Pancreas (tissue), 10 donors: ENCODE results near the gene CFAP299. TPM values are rescaled to one million over a fixed set of nuclear protein-coding genes. Genes with fewer than 3 reads are reported as not detected.

Source experiments
- ATAC-seq, 4 donors: fragments of 200-7000 bp; cut with Tn5 transposase; one replicate each; pipeline versions ENCODE4 v1.8.0 to v1.9.1; 2020; ENCODE audit warnings: mild to moderate bottlenecking in 4 of 4, moderate library complexity in 4 of 4
- DNase-seq, 6 donors: peaks; one replicate each; pipeline ENCODE4 v3.0.0-alpha.2; 2020
- FAIRE-seq: peaks from 2 replicates; lab custom pipeline; 2012; peaks lifted over from hg19 to GRCh38; lab: Jason Lieb, UNC
- H3K27ac ChIP-seq, 4 donors: fragments of 200-600 bp; sonication (generic); 1 replicate in 3 of 4; 2 replicates in 1 of 4; pipeline versions ENCODE4 v1.5.0 to v1.8.0; 2020
- H3K27me3 ChIP-seq, 4 donors: fragments of 200-600 bp; one replicate each; pipeline ENCODE4 v1.8.0; 2021
- H3K36me3 ChIP-seq, 3 donors: fragments of 200-600 bp; sonication (generic) in 1 of 3; one replicate each; pipeline versions ENCODE4 v1.5.0 to v1.8.0; 2020 to 2021
- H3K4me1 ChIP-seq, 3 donors: fragments of 200-600 bp; one replicate each; pipeline ENCODE4 v1.8.0; 2021
- H3K4me3 ChIP-seq, 4 donors: fragments of 200-600 bp; sonication (generic) in 2 of 4; one replicate each; pipeline versions ENCODE4 v1.5.0 to v1.8.0; 2020 to 2021
- H3K9me3 ChIP-seq, 4 donors: fragments of 200-600 bp; one replicate each; pipeline ENCODE4 v1.8.0; 2021
- WGBS, 2 donors: extraction: QIAGEN DNeasy Blood & Tissue Kit; methylation state at CpG; one replicate each; pipeline ENCODE4 v1.1.7; 2013; 5-methylcytosine and 5-hydroxymethylcytosine counted together
- intact Hi-C, 3 donors: fragments of 100-400 bp; cut with DNase I; formaldehyde crosslinking; loops; one replicate each; pipeline versions ENCODE4 v1.11.1 to v1.14.2; 2022
- polyA plus RNA-seq, 2 donors: library from polyadenylated mRNA; stranded (reverse); fragments of 200-250 nt; gene quantifications; one replicate each; pipeline ENCODE4 v1.2.3, GENCODE V29; 2013
- total RNA-seq, 6 donors: library from RNA; stranded (reverse); fragmentation: NEBNext Ultra II Directional in 4 of 6; extraction: Animal tissue kit (Norgen Biotek cat#: 25700) in 4 of 6; gene quantifications; one replicate each; pipeline versions ENCODE4 v1.2.1 to v1.2.4, GENCODE V29; 2021 to 2023
- TF ChIP-seq, protein P1 (sequence below), 4 donors: fragments of 200-600 bp; sonication (generic) in 3 of 4; IDR thresholded peaks; one replicate each; pipeline versions ENCODE4 v1.5.0 to v1.8.0; 2021; ENCODE audit warnings: antibody characterized with exemption in 4 of 4
- donor health status: healthy with polysubstance abuse.
- donor health status: DM: no; HTN: no; CAD: no; lungs with moderate emphysema.
- donor health status: DM: no; HTN: no; CAD: no.
- donor health status: control.
- donor health status: control.
- donor health status: Bipolar disorder and iron deficiency.
- donor health status: DM: yes; HTN: yes; CAD: no.
- donor health status: DM: no; HTN: no; CAD: no.
- donor health status: DM: no; HTN: no; CAD: no.
- donor health status: DM: yes; HTN: yes; CAD: no.

The CFAP299 gene
- total and polyA plus RNA-seq, 8 donors = 0.14 TPM; not detected in 7

DNA sequence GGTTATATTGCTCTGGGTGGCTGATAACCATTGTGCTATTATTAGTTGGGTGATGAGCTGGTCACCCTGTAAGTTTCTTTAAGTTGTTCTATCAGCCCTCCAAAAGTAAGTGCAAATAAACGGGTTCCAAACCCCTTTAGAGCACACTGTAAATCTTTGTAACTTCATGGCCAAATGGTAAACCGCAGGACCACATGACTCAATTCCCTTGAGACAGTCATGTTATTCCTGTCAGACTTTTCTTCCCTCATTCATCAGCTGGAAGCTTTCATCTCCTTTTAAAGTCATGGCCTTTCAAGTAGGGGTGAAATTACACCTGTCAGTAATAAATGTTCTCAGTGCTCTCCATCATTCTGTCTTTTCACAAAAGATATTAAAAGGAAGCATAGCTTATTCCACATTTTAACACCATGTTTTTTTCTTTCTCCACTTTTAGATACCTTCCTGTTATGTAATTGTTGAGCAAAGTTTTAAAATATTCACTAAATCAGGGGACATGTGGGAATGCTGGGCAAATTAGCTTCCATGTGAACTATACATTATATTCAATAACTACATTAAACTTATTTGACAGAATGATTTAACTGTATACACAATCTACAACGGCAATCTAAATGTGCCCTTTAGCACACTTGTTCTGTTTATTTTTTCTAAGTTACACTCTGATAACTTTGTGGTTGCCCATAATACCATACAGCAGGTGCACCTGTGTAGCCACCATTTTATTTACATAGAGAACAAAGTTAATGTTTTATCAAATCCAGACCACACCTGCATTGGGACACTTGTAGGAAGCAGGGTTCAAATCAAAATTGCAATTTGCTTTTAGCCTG lies 275.5 kb downstream of the CFAP299 start:
- H3K4me1 ChIP-seq = no peaks in the 10 kb centered on the region
- peak; percentile 45 for FAIRE-seq
- peak in 2 of 4 donors; percentile 37 to 79 for ATAC-seq
- H3K36me3 ChIP-seq = no peaks in the 10 kb centered on the region
- H3K27ac ChIP-seq = no peak overlapping the region
- H3K27me3 ChIP-seq = peaks cover 0 to 36% (median 8%) of the 10 kb centered on the region in 4 donors
- intact Hi-C loops = no loop called here
- 11 to 12% methylated on average over 3 of the region's 3 CpGs for WGBS, 2 donors
- TF ChIP-seq, protein P1, sequence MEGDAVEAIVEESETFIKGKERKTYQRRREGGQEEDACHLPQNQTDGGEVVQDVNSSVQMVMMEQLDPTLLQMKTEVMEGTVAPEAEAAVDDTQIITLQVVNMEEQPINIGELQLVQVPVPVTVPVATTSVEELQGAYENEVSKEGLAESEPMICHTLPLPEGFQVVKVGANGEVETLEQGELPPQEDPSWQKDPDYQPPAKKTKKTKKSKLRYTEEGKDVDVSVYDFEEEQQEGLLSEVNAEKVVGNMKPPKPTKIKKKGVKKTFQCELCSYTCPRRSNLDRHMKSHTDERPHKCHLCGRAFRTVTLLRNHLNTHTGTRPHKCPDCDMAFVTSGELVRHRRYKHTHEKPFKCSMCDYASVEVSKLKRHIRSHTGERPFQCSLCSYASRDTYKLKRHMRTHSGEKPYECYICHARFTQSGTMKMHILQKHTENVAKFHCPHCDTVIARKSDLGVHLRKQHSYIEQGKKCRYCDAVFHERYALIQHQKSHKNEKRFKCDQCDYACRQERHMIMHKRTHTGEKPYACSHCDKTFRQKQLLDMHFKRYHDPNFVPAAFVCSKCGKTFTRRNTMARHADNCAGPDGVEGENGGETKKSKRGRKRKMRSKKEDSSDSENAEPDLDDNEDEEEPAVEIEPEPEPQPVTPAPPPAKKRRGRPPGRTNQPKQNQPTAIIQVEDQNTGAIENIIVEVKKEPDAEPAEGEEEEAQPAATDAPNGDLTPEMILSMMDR (IDR thresholded peaks at IDR 0.05) = no peak
- DNase-seq = no peak
- no peaks in the 10 kb centered on the region for H3K9me3 ChIP-seq
- H3K4me3 ChIP-seq = no peak overlapping the region

DNA sequence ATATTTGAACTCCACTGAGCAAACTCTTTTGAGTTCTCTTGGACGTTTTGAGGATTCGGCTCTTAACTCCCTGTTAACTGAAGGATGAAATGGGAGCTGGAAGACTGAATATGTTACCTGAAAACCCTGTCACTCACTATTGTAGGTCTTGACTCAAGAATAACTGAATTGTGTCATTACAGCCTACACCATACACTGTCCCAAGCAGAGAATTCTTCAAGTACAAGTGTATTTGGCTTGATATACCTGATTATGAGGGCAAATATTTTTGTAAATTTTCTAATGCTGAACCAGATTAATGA lies 276.1 kb downstream of the CFAP299 start:
- no peak for ATAC-seq
- H3K4me1 ChIP-seq = no peaks in the 10 kb centered on the region

DNA sequence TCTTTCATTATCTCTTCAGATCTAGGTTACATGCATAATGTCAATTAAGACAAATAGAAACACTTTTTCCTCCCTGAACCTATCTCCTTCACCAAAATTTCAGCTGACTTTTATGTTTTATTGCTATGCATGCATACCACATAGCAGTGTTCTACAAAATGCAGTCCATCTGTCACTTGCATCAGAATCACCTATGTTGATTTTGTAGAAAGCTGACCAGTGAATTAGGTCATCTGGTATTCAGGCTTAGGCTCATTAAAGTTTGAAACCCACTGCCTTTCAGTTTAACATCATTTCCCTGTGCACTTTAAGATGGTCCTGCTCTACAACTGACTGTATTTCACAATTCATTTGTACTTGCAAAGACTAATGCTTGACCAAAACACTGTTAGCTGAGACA lies 277.9 kb downstream of the CFAP299 start:
- FAIRE-seq (no peak), DNase-seq (no peak), ATAC-seq (no peak)
- Histone ChIP-seq H3K4me1 (no peaks in the 10 kb centered on the region), H3K36me3 (no peaks in the 10 kb centered on the region), H3K9me3 (no peaks in the 10 kb centered on the region), H3K4me3 (no peak overlapping the region), H3K27me3 (peaks cover 0 to 47% (median 8%) of the 10 kb centered on the region in 4 donors), H3K27ac (no peak overlapping the region)
- TF ChIP-seq, protein P1 (IDR thresholded peaks at IDR 0.05) = no peak
- intact Hi-C loops = no loop called here

More for the DNA sequence above, 276.1 kb downstream of the CFAP299 start:
- no peaks in the 10 kb centered on the region for H3K36me3 ChIP-seq
- H3K4me3 ChIP-seq = no peak overlapping the region
- no peak overlapping the region for H3K27ac ChIP-seq
- intact Hi-C loops = no loop called here
- no peak for DNase-seq
- 18% methylated on average over 2 of the region's 2 CpGs for WGBS, 2 donors
- H3K9me3 ChIP-seq = no peaks in the 10 kb centered on the region
- FAIRE-seq = no peak
- TF ChIP-seq, protein P1 (IDR thresholded peaks at IDR 0.05) = no peak
- peaks cover 0 to 36% (median 8%) of the 10 kb centered on the region in 4 donors for H3K27me3 ChIP-seq

DNA sequence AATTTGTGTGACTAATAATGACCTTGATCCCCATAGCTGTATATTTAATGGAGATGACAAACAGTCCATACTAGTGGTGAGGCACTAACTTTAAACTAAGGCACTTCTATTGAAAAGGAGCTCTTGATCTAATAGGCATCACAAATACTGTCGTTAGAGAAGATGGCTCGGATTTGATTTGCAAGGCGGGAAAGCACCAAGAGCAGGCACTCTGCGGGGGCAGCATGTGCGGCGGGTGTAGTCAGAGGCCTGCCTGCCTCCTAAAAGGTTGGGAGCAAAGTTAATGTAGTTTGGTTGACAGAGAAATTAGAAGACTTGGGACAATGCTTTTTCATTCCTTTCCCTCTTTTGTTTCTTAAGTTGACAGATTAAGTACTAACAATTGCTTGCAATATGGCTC lies 278.8 kb downstream of the CFAP299 start:
- TF ChIP-seq, protein P1 (IDR thresholded peaks at IDR 0.05) = no peak
- Histone ChIP-seq H3K27ac (no peak overlapping the region), H3K36me3 (no peaks in the 10 kb centered on the region), H3K9me3 (no peaks in the 10 kb centered on the region), H3K4me1 (no peaks in the 10 kb centered on the region), H3K27me3 (peaks cover 0 to 49% (median 8%) of the 10 kb centered on the region in 4 donors), H3K4me3 (no peak overlapping the region)
- FAIRE-seq = no peak
- WGBS, 2 donors = 75 to 80% methylated on average over 6 of the region's 6 CpGs
- DNase-seq = peak in 1 of 6 donors; percentile 18
- ATAC-seq = no peak
- intact Hi-C loops = no loop called here

DNA sequence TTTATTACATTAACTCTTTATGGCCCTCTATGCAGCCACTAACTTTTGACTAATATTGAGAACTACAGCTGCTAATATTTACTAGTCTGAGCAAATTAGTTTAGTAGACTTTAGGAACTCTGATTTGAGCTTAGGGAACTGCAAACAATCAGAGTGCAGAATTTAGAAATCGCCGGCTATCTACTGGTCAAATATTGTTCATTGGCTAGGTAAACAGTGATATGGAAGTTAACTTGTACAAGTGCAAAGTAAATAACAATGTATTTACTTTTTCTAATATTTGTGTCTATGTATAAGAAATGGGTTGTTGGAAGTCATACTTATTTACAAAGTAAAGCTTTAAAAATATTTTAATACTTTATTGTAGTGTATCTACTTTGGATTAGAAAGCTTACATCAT lies 279.6 kb downstream of the CFAP299 start:
- TF ChIP-seq, protein P1 (IDR thresholded peaks at IDR 0.05) = no peak
- ATAC-seq = peak in 2 of 4 donors; percentile 64 to 79
- H3K4me3 ChIP-seq = no peak overlapping the region
- FAIRE-seq = no peak
- no peak for DNase-seq
- WGBS, 2 donors = 15 to 37% methylated on average over 2 of the region's 2 CpGs
- no peaks in the 10 kb centered on the region for H3K9me3 ChIP-seq
- peaks cover 0 to 45% (median 8%) of the 10 kb centered on the region in 4 donors for H3K27me3 ChIP-seq
- intact Hi-C loops = no loop called here
- H3K36me3 ChIP-seq = no peaks in the 10 kb centered on the region
- no peak overlapping the region for H3K27ac ChIP-seq
- no peaks in the 10 kb centered on the region for H3K4me1 ChIP-seq
